ENCODE results near the gene POLR2E.

Gene POLR2E

GRCh38 chr19:1076046-1076386 lies 19.2 kb downstream of the POLR2E start:
- DNase-seq: no peak

- peak in 1 of 2 experiments; percentile 81 for DNase-seq
These were observed 20.5 kb downstream of the POLR2E start for GRCh38 chr19:1074544-1075283.

GRCh38 chr19:1073956-1074517 lies 21.1 kb downstream of the POLR2E start:
- no peak for DNase-seq

GRCh38 chr19:1073063-1073955 lies 21.9 kb downstream of the POLR2E start:
- DNase-seq: no peak

- DNase-seq: no peak
These were observed 22.7 kb downstream of the POLR2E start for GRCh38 chr19:1072371-1073015.

- DNase-seq: no peak
These were observed 24.0 kb downstream of the POLR2E start for GRCh38 chr19:1070931-1071791.

GRCh38 chr19:1070576-1070930 lies 24.6 kb downstream of the POLR2E start:
- DNase-seq: no peak

- no peak for DNase-seq
These were observed 26.0 kb downstream of the POLR2E start for GRCh38 chr19:1069009-1069779.

GRCh38 chr19:1068009-1069001 lies 26.9 kb downstream of the POLR2E start:
- no peak for DNase-seq

GRCh38 chr19:1067341-1067957 lies 27.7 kb downstream of the POLR2E start:
- DNase-seq: no peak

- no peak for DNase-seq
These were observed 28.3 kb downstream of the POLR2E start, which contains the start of gene ARHGAP45 for GRCh38 chr19:1066748-1067340. ARHGAP45 (plus strand) TSS chr19:1067167; CDS start chr19:1067406, 239 bp downstream.

- DNase-seq: no peak
These were observed 28.9 kb downstream of the POLR2E start for GRCh38 chr19:1066251-1066747.

GRCh38 chr19:1065606-1066109 lies 29.5 kb downstream of the POLR2E start:
- DNase-seq: no peak

GRCh38 chr19:1064661-1065605 lies 30.2 kb downstream of the POLR2E start:
- DNase-seq: peak in 1 of 2 experiments; percentile 51

GRCh38 chr19:1063909-1064660 lies 31.1 kb downstream of the POLR2E start:
- peak in 1 of 2 experiments; percentile 58 for DNase-seq

GRCh38 chr19:1063030-1063908 lies 31.9 kb downstream of the POLR2E start:
- no peak for DNase-seq
